ENCODE data around the gene P2RX4.
"Not testable (repeated sequence)": the region's sequence is repeated elsewhere in the genome, so short reads cannot be mapped to it uniquely, and the experiment has no call there.

The P2RX4 gene

DNA sequence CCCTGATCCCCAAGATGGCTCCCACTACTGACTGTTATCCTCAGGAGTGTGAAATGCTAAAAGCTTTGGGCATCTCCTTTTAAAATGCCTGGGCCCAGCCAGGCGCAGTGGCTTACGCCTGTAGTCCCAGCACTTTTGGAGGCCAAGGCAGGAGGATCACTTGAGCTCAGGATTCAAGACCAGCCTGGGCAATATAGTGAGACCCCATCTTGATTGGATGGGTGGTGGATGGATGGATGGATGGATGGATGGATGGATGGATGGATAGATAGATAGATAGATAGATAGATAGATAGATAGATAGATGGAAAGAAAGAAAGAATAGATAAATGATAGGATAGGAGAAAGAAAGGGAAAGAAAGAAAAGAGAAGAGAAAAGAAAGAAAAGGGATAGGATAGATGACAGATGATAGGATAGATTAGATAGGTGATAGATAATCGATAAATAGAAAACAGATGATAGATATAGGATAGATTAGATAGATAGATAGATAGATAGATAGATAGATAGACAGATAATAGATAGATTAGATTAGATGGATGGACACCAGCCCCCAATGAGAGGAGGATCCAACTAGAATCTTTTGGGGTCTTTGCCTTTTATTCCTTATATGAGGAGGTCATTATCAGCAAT is 9.5 kb downstream of the P2RX4 start:
- in situ Hi-C loops (cut with HindIII; ENCODE audit: low sequenced_read_pairs), result no loop called here

DNA sequence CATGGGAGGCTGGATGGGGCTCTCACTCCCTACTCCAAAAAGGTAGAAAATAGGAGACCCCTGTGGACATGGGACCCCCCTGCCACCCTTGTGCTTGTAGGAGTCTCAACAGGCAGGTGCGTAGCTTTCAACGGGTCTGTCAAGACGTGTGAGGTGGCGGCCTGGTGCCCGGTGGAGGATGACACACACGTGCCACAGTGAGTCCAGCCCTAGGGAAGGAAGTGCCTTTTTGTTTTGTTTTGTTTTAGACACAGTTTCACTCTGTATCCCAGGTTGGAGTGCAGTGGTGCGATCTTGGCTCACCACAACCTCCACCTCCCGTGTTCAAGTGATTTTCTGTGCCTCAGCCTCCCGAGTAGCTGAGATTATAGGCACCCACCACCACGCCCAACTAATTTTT is 12.9 kb downstream of the P2RX4 start:
- in situ Hi-C loops (cut with HindIII; ENCODE audit: low sequenced_read_pairs), result no loop called here

DNA sequence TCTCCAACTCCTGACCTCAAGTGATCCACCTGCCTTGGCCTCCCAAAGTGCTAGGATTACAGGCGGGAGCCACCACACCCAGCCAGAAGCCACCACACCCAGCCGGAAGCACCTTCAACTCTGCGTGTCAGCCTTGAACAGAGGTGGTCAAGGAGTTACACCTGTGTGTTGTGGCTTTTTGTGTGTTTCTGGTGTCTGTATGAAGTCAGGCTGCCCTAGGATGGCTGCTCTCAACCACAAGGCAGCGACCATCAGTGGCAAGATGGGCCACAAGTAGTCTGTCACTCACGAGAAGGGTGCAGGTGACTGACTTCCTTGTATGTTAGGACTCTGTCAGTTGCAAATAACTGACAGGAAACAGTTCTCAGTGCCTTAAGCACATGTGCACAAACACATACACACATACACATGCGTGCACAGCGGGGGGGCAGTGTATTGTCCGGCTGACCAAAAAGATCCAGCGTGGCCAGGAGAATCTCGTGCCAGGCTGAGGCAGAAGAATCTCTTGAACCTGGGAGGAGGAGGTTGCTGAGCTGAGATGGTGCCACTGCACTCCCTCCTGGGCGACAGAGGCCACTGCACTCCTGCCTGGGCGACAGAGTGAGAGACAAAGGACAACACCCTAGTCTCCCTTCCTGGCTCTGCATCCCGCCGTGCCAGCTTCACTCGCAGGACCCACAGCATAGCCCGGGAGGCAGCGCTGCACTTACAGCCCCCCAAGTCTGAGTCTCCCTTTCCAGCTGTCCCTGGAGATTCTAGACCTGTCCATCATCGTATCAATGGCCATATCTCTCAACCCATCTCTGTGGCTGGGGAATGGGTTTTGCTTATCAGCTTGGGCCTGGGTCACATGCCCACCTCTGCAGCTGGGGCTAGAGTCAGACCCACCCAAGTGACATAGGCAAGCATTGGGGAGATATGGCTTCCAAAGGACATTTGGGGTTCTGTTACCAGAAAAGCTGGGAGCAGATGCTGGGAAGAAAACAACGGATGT is 13.7 kb downstream of the P2RX4 start:
- in situ Hi-C loops (cut with HindIII; ENCODE audit: low sequenced_read_pairs), result no loop called here

GRCh38 chr12:121224591-121224990 is 14.7 kb downstream of the P2RX4 start:
- in situ Hi-C loops (cut with HindIII; ENCODE audit: low sequenced_read_pairs), result no loop called here

GRCh38 chr12:121226399-121226798 is 16.5 kb downstream of the P2RX4 start:
- in situ Hi-C loops (cut with HindIII; ENCODE audit: low sequenced_read_pairs), result no loop called here

DNA sequence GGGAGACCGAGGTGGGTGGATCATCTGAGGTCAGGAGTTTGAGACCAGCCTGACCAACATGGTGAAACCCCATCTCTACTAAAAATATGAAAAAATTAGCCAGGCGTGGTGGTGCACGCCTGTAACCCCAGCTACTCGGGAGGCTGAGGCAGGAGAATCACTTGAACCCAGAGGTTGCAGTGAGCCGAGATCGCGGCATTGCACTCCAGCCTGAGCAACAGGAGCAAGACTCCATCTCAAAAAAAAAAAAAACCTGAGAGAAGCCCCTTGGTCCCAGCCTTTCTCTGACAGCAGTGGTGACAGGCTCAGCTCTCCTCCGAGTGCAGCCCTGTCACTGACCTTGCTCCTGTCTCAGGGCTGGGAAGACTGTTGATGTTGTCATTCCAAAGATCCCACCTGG is 16.9 kb downstream of the P2RX4 start:
- in situ Hi-C loops (cut with HindIII; ENCODE audit: low sequenced_read_pairs), result not testable (repeated sequence)

DNA sequence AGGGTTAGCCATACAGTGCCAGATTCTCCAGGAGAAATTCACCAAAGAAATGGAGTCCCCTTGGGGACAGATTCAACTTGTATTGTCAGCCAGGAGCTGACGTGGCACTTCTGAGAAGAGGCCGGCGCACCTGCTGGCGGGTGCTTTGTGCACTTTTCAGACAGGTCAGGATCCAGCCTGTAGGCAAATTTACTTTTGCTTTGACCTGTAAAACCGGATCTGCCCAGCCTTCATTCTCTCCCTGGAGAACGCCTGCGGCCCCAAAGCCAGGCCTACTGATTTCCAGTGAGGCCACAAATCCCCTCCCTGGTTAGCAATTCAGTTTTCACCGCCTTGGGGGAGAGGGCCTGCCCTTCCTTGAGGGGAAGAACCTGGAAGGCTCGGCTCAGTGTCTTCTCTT is 17.4 kb downstream of the P2RX4 start:
- in situ Hi-C loops (cut with HindIII; ENCODE audit: low sequenced_read_pairs), result no loop called here

- in situ Hi-C loops (cut with HindIII; ENCODE audit: low sequenced_read_pairs), result no loop called here
These were observed 19.2 kb downstream of the P2RX4 start for GRCh38 chr12:121228919-121229665.

- in situ Hi-C loops (cut with HindIII; ENCODE audit: low sequenced_read_pairs), result not testable (repeated sequence)
These were observed 20.1 kb downstream of the P2RX4 start for GRCh38 chr12:121229826-121230537.

GRCh38 chr12:121230538-121230907 is 20.6 kb downstream of the P2RX4 start:
- in situ Hi-C loops (cut with HindIII; ENCODE audit: low sequenced_read_pairs), result no loop called here

- in situ Hi-C loops (cut with HindIII; ENCODE audit: low sequenced_read_pairs), result no loop called here
These were observed 22.2 kb downstream of the P2RX4 start for GRCh38 chr12:121232163-121232562.

- in situ Hi-C loops (cut with HindIII; ENCODE audit: low sequenced_read_pairs), result no loop called here
These were observed 23.2 kb downstream of the P2RX4 start for GRCh38 chr12:121232977-121233627.

DNA sequence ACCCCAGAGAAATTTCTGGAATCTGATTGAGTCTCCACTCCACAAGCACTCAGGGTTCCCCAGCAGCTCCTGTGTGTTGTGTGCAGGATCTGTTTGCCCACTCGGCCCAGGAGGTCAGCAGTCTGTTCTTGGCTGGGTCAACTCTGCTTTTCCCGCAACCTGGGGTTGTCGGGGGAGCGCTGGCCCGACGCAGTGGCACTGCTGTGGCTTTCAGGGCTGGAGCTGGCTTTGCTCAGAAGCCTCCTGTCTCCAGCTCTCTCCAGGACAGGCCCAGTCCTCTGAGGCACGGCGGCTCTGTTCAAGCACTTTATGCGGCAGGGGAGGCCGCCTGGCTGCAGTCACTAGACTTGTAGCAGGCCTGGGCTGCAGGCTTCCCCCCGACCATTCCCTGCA is 23.7 kb downstream of the P2RX4 start:
- in situ Hi-C loops (cut with HindIII; ENCODE audit: low sequenced_read_pairs), result no loop called here

- in situ Hi-C loops (cut with HindIII; ENCODE audit: low sequenced_read_pairs), result no loop called here
These were observed 26.8 kb downstream of the P2RX4 start for GRCh38 chr12:121236776-121237175.

DNA sequence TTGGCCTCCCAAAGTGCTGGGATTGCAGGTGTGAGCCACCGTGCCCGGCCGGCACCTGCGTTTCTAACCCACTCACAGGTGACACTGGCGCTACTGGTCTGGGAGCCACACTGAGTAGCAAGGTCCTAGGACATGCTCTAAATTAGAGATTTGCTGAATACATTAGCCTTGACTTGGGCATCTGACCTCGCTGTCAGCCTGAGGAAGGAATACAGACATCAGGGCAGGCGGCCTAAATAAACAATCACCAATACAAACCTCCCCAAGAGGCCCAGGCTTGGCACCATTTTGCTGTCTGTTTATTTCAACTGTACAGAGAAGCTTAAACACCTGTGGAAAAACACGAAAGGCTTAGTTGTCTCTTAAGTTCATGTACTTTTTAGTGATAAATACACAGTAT is 27.5 kb downstream of the P2RX4 start:
- in situ Hi-C loops (cut with HindIII; ENCODE audit: low sequenced_read_pairs), result no loop called here

DNA sequence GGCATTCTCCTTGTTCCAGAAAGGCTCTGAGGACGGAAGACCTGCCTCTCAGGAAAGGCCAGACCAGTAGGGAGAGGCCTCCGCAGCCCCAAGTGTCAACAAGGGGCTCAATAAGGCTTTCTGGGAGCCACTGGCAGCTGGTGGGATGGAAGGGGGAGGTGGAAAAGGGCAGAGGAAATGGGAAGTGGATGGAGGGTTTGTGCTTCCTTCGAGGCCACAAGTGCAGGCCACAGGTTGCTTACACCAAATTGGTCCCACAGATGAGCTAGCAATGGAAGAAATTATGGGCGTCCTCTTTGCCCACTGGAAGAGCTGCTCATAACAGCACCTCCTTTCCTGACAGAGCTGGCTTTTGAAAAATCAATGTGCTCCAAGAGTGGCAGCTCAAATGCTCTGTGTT is 28.2 kb downstream of the P2RX4 start:
- in situ Hi-C loops (cut with HindIII; ENCODE audit: low sequenced_read_pairs), result no loop called here

DNA sequence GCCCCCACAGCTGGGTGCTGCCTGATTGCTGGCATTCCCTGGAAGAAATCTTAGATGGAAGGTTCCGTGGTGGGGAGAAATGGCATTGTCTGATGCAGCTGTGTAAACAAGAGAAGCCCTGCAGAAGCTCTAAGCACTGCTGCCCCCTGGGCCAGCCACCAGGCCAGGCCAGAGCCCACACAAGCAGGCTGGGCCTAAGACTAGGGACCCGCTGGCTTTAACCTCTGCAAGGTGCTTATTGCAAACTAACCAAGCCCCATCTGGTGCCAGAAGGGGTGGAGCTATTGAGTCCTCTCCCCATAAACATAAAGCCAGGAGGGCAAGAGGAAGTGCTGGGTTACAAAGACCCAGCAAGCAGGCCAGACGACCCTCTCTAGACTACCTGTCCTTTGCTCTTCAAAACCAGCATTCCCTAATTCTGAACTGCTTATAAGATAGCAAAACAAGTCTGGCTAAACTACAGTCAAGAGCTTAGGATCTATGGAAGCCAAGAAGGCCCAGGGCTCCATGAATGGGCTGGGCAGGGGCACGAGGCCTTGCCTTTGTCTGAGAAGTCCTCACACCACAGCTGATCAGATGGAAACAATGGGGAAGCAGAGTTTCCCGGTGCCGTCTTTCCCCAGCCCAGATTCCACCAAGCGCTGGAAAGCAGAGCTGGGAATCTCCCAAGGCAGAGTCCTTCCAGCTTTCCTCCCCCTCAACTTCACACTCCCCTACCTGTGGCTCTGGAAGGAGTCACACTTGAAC is 28.8 kb downstream of the P2RX4 start:
- in situ Hi-C loops (cut with HindIII; ENCODE audit: low sequenced_read_pairs), result no loop called here

DNA sequence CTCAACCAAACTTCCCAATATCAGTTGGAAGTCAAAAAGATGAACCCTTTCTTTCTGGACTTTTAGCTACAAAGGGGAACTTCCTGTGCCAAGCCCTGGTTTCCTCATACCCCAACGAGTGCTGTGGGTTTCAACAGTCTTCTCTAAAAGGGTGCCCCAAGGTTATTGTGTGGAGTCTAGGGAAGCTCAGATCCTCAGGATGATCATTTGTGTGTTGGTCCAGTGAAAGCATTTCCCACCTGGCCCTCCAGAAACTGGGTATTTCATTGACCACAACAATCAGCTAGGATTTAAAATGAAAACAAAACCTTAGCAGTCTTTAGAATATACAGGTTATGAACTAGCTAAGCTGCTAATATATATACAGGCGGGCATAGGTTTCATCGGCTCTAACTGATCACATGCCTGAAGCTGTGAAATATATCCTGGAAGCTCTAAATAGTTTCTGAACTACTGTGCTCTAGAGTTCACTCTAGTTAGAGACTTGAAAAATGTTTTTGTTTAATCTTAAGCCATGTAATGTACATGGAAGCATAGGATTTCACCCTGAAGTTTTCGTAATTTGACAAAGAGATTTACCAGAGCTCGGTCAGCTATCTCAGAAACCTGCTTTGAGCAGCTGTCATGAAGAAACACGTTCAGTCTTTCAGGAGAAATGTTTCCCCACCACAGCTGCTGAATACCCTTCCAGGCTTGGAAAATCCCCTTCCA is 29.6 kb downstream of the P2RX4 start:
- in situ Hi-C loops (cut with HindIII; ENCODE audit: low sequenced_read_pairs), result no loop called here

DNA sequence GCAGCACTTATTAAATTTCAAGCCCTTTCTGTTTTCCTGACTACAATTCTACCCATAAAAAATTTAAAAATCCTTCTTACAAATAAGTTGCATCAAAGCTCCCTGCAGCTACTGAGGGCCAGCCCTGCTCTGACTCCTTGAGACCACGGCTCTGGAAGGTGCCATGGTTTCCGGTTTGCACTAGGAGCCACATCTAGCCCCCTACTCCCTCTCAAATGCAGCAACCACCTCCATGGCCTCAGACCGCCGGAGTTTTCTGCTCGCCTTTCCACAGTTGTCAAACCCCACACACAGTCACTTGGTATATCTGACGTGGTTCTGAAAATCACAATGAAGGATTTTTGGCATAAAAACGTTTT is 30.1 kb downstream of the P2RX4 start:
- in situ Hi-C loops (cut with HindIII; ENCODE audit: low sequenced_read_pairs), result no loop called here

Data from DLD1 (cell line).